Measurements from ENCODE around the gene OR4D2.

Gene OR4D2

DNA sequence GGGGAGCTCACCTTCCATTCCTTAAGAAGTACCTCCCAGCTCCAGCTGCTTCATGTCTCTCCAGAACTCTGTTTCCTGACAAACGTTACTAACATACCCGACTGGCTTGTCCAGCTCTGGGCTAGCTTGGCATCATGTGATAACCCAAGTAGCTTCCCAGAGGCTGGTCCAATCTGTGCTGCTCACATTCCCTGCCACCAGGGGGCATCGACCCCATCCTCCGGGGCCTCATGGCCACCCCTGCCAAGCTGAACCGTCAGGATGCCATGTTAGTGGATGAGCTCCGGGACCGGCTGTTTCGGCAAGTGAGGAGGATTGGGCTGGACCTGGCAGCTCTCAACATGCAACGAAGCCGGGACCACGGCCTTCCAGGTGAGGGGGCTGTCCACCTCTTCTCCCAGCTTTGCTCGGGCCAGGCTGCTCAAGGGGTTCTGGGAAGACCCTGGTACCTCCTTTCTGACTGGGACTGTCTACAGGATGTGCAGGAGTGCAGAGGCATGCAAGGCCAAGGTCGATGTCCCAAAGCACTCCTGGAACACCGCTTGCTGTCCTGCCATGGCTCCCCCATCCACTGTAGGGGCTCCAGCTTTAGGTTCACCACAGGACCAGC is 33.3 kb downstream of the OR4D2 start:
- peak; percentile 63 for DNase-seq (ENCODE audit: low spot score)
- TF ChIP-seq, protein P1, sequence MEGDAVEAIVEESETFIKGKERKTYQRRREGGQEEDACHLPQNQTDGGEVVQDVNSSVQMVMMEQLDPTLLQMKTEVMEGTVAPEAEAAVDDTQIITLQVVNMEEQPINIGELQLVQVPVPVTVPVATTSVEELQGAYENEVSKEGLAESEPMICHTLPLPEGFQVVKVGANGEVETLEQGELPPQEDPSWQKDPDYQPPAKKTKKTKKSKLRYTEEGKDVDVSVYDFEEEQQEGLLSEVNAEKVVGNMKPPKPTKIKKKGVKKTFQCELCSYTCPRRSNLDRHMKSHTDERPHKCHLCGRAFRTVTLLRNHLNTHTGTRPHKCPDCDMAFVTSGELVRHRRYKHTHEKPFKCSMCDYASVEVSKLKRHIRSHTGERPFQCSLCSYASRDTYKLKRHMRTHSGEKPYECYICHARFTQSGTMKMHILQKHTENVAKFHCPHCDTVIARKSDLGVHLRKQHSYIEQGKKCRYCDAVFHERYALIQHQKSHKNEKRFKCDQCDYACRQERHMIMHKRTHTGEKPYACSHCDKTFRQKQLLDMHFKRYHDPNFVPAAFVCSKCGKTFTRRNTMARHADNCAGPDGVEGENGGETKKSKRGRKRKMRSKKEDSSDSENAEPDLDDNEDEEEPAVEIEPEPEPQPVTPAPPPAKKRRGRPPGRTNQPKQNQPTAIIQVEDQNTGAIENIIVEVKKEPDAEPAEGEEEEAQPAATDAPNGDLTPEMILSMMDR (IDR thresholded peaks at IDR 0.05; ENCODE audit: extremely low read depth, missing control alignments), result peak; percentile 70

DNA sequence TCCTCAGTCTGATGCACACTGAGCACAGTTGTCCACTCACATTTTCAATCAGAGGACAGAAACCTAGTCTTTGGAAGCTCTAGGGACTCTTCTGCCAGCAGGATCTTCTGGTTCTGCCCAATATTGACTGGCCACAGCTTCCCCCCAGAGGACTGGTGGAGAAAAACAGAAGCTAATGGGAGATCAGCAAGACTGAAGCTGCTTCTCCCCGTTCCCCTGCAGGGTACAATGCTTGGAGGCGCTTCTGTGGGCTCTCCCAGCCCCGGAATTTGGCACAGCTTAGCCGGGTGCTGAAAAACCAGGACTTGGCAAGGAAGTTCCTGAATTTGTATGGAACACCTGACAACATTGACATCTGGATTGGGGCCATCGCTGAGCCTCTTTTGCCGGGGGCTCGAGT is 36.1 kb downstream of the OR4D2 start:
- no peak for DNase-seq (ENCODE audit: low spot score)
- TF ChIP-seq, protein P1 (IDR thresholded peaks at IDR 0.05; ENCODE audit: extremely low read depth, missing control alignments), result no peak

DNA sequence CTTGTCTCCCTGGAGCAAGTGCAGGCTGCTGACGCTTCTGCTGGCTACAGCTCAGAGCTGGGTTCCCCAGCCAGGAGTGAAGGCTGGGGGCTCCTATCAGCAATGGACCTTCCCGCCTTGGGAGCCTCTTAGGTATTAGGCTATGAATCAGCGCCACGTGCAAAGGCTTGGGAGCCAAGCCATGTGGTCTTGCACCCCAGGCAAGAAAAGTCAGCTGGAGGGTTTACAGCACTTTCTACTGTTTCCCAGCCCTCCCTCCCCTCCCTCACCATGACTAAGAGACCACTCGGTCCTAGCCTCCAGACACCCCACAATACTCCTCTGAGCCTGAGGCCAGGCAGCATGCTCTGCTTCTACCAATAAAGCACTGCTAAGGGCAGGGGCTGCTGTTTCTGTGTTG is 38.0 kb downstream of the OR4D2 start:
- TF ChIP-seq, protein P1 (IDR thresholded peaks at IDR 0.05; ENCODE audit: extremely low read depth, missing control alignments), result no peak
- DNase-seq (ENCODE audit: low spot score), result no peak

DNA sequence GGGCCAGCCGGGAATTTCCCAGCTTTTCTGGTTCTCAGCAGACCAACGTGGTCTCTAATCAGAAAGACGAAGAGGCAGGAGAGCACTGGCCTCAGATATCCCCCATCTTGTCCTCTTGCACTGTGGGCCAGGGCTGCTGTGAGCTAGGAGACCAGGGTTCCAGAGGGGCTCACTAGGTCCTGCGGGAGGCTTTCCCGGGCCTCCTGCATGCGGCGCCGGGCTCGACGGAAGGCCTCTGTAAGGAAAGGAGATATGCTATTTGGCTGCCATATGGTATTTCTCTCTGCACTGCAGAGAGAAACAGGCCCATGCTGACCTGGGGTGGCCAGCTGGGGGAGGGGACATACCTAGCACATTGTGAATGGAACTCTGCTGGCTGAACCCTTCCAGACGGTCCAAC is 39.2 kb downstream of the OR4D2 start:
- TF ChIP-seq, protein P1 (IDR thresholded peaks at IDR 0.05; ENCODE audit: extremely low read depth, missing control alignments), result no peak
- DNase-seq (ENCODE audit: low spot score), result no peak

DNA sequence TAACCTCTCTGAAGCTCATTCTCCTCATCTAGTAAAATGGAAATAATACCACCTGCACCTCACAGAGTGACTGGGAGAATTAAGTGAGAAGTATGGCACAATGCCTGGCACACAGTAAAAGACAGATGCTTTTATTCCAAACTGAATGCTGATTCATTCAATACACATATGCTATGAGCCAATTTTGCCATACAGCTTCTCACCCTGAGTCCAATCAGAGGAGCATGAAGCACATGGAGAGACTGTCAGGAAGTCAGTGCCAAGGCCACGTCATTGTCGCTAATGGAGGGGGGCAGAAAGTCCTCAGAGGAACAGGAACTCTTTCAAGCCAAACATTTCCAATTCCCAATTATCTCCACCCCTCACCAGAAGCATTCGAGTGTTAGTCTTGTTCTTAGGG is 40.7 kb downstream of the OR4D2 start:
- DNase-seq (ENCODE audit: low spot score), result no peak
- TF ChIP-seq, protein P1 (IDR thresholded peaks at IDR 0.05; ENCODE audit: extremely low read depth, missing control alignments), result no peak

DNA sequence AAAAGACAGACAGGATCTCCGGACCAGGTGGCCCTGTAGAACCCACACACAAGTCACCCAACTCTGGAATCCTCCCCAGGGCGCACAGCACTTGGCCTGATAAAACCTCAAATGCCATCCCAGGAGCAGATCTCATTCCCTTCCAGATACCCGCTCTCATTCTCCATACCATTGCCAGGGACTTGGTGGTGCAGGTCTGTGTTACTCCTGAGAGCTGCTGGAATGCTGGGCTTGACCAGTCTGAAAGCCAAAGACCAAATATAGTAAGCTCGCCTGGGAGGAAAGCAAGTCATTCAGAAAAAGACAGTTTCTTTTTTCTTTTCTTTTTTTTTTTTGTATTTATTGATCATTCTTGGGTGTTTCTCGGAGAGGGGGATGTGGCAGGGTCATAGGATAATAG is 41.6 kb downstream of the OR4D2 start:
- TF ChIP-seq, protein P1 (IDR thresholded peaks at IDR 0.05; ENCODE audit: extremely low read depth, missing control alignments), result no peak
- DNase-seq (ENCODE audit: low spot score), result no peak

DNA sequence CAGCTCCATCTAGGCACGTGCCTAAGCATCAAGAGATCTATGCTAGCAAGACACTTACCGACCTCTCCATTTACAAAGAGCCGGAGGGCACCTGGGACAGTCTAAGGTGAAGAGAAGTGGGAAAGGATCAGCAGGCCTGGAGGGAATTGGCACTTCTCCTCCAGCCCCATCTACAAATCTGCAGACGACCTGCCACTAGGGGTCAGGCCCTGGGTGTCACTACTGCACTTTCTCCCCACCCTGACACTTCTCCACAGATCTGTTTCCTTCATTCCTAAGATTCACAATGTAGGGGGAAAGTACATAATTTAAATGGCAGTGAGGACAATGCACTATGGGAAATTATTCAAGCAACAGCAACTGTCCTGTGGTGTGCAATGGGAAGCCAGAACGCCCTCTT is 44.1 kb downstream of the OR4D2 start:
- TF ChIP-seq, protein P1 (IDR thresholded peaks at IDR 0.05; ENCODE audit: extremely low read depth, missing control alignments), result no peak
- DNase-seq (ENCODE audit: low spot score), result no peak

Data from GM20000 (cell line).